Gastrocnemius medialis (tissue), 4 donors: ENCODE results near the gene CCNI. TPM values are rescaled to one million over a fixed set of nuclear protein-coding genes. Genes with fewer than 3 reads are reported as not detected.

ENCODE experiments used
- ATAC-seq, 2 donors: fragments of 150-250 bp; one replicate each; pipeline ENCODE4 v1.9.1; 2016
- DNase-seq, 2 donors: peaks; one replicate each; pipeline ENCODE4 v3.0.0-alpha.2; 2019
- H3K27ac ChIP-seq, 4 donors: fragments of 200-600 bp; sonication (generic); 1 replicate in 1 of 4; 2 replicates in 3 of 4; pipeline ENCODE4 v1.5.1; 2016 to 2018; ENCODE audit warnings: mild to moderate bottlenecking in 2 of 4, moderate library complexity in 1 of 4
- H3K27me3 ChIP-seq, 3 donors: fragments of 200-600 bp; sonication (generic) in 2 of 3; 1 replicate in 1 of 3; 2 replicates in 2 of 3; pipeline versions ENCODE4 v1.5.1 to v1.6.0; 2016 to 2019; ENCODE audit warnings: mild to moderate bottlenecking in 1 of 3, moderate library complexity in 1 of 3
- H3K36me3 ChIP-seq, 2 donors: fragments of 200-600 bp; sonication (generic) in 1 of 2; one replicate each; pipeline ENCODE4 v1.5.1; 2017 to 2018
- H3K4me1 ChIP-seq, 2 donors: fragments of 200-600 bp; sonication (generic) in 1 of 2; one replicate each; pipeline ENCODE4 v1.5.1; 2016 to 2017; ENCODE audit warnings: mild to moderate bottlenecking in 2 of 2
- H3K4me3 ChIP-seq, 4 donors: fragments of 200-600 bp; sonication (generic) in 3 of 4; 1 replicate in 1 of 4; 2 replicates in 3 of 4; pipeline ENCODE4 v1.5.1; 2016 to 2019; ENCODE audit warnings: mild to moderate bottlenecking in 2 of 4
- H3K9me3 ChIP-seq, 3 donors: fragments of 200-600 bp; sonication (generic) in 2 of 3; 1 replicate in 1 of 3; 2 replicates in 2 of 3; pipeline ENCODE4 v1.5.1; 2016 to 2019
- CTCF ChIP-seq, 5 experiments: fragments of 450-650 bp in 3 of 5; fragments of 200-600 bp in 2 of 5; sonication (generic) in 2 of 5; IDR thresholded peaks in 4 of 5; conservative IDR thresholded peaks in 1 of 5; 1 replicate in 4 of 5; 2 replicates in 1 of 5; pipeline ENCODE4 v1.5.1; 2016 to 2019; ENCODE audit warnings: antibody characterized with exemption in 5 of 5, mild to moderate bottlenecking in 3 of 5, moderate library complexity in 3 of 5
- POLR2A ChIP-seq, 2 donors: fragments of 450-650 bp; IDR thresholded peaks; one replicate each; pipeline ENCODE4 v1.6.1; 2017; ENCODE audit warnings: antibody characterized with exemption in 2 of 2, mild to moderate bottlenecking in 2 of 2, moderate library complexity in 2 of 2
- in situ Hi-C, 4 donors: fragments of 200-750 bp; cut with MboI; loops; one replicate each; pipeline versions ENCODE4 v1.15.0 to v1.8.0; 2017; ENCODE audit warnings: low sequenced_read_pairs in 4 of 4
- intact Hi-C: fragments of 100-400 bp; cut with DNase I; formaldehyde crosslinking; loops from one replicate; pipeline ENCODE4 v1.15.1; 2023; ENCODE audit warnings: low total_unique reads
- total RNA-seq, 4 donors: library from RNA; depleted of rRNA; stranded (reverse); fragments of >200 nt; gene quantifications; one replicate each; pipeline versions ENCODE4 v1.1.0 to v1.2.3, GENCODE V29; 2016

Gene CCNI
- total RNA-seq, 4 donors from 2014 or later: 82.8 to 138 (median 129) TPM

- H3K36me3 ChIP-seq: peaks cover 0 to 10% of the 10 kb centered on the region in 2 donors
- no peak overlapping the region for H3K27ac ChIP-seq
- no peaks in the 10 kb centered on the region for H3K27me3 ChIP-seq
- intact Hi-C loops: no loop called here
- H3K9me3 ChIP-seq: no peaks in the 10 kb centered on the region
- H3K4me1 ChIP-seq: peaks cover 15 to 23% of the 10 kb centered on the region in 2 donors
- TF ChIP-seq POLR2A (IDR thresholded peaks at IDR 0.05) (no peak), CTCF (IDR thresholded peaks at IDR 0.05 in 4 of 5, conservative IDR thresholded peaks at IDR 0.05 in 1 of 5) (no peak)
- no peak overlapping the region for H3K4me3 ChIP-seq
- in situ Hi-C loops: no loop called here
- DNase-seq (no peak), ATAC-seq (no peak)
Observed at GRCh38 chr4:77003400-77003799, 72.4 kb downstream of the CCNI start.

- Histone ChIP-seq H3K4me1 (peaks cover 15 to 23% of the 10 kb centered on the region in 2 donors), H3K4me3 (no peak overlapping the region), H3K27ac (peak overlapping the region; percentile 46 to 66 (median 54)), H3K36me3 (peaks cover 0 to 10% of the 10 kb centered on the region in 2 donors), H3K27me3 (no peaks in the 10 kb centered on the region), H3K9me3 (no peaks in the 10 kb centered on the region)
- ATAC-seq (peak; percentile 85 to 96), DNase-seq (no peak)
- TF ChIP-seq POLR2A (IDR thresholded peaks at IDR 0.05) (no peak), CTCF (IDR thresholded peaks at IDR 0.05 in 4 of 5, conservative IDR thresholded peaks at IDR 0.05 in 1 of 5) (no peak)
- intact Hi-C loops: no loop called here
- in situ Hi-C loops: no loop called here
Observed at GRCh38 chr4:77002321-77003107, 73.3 kb downstream of the CCNI start.

GRCh38 chr4:77001907-77002306 lies 73.9 kb downstream of the CCNI start:
- peak; percentile 46 to 48 for ATAC-seq
- TF ChIP-seq POLR2A (IDR thresholded peaks at IDR 0.05) (no peak), CTCF (IDR thresholded peaks at IDR 0.05 in 4 of 5, conservative IDR thresholded peaks at IDR 0.05 in 1 of 5) (no peak)
- H3K4me3 ChIP-seq: no peak overlapping the region
- in situ Hi-C loops (no loop called here), intact Hi-C loops (no loop called here)
- no peaks in the 10 kb centered on the region for H3K9me3 ChIP-seq
- no peak for DNase-seq
- H3K4me1 ChIP-seq: peaks cover 15 to 23% of the 10 kb centered on the region in 2 donors
- peaks cover 0 to 10% of the 10 kb centered on the region in 2 donors for H3K36me3 ChIP-seq
- peak overlapping the region; percentile 46 to 66 (median 54) for H3K27ac ChIP-seq
- no peaks in the 10 kb centered on the region for H3K27me3 ChIP-seq

- TF ChIP-seq CTCF (IDR thresholded peaks at IDR 0.05 in 4 of 5, conservative IDR thresholded peaks at IDR 0.05 in 1 of 5) (no peak), POLR2A (IDR thresholded peaks at IDR 0.05) (no peak)
Observed at GRCh38 chr4:76998251-76998901, 77.4 kb downstream of the CCNI start.

More at GRCh38 chr4:76998251-76998901, 77.4 kb downstream of the CCNI start:
- ATAC-seq (no peak), DNase-seq (no peak)
- Histone ChIP-seq H3K27ac (no peak overlapping the region), H3K9me3 (no peaks in the 10 kb centered on the region), H3K4me3 (no peak overlapping the region), H3K4me1 (peaks cover 28 to 30% of the 10 kb centered on the region in 2 donors), H3K36me3 (peaks cover 0 to 3% of the 10 kb centered on the region in 2 donors), H3K27me3 (no peaks in the 10 kb centered on the region)
- intact Hi-C loops (no loop called here), in situ Hi-C loops (no loop called here)
